Smooth muscle cell of bladder (primary cell): ENCODE measurements around the gene FAM110D. TPM values are rescaled to one million over a fixed set of nuclear protein-coding genes. Genes with fewer than 3 reads are reported as not detected.

Experiments
- total RNA-seq: library from RNA; depleted of rRNA; stranded (reverse); fragments of >200 nt; gene quantifications from 2 replicates; pipeline ENCODE4 v1.2.3, GENCODE V29; 2014

Gene FAM110D
- total RNA-seq, result not detected in 2 replicates

DNA sequence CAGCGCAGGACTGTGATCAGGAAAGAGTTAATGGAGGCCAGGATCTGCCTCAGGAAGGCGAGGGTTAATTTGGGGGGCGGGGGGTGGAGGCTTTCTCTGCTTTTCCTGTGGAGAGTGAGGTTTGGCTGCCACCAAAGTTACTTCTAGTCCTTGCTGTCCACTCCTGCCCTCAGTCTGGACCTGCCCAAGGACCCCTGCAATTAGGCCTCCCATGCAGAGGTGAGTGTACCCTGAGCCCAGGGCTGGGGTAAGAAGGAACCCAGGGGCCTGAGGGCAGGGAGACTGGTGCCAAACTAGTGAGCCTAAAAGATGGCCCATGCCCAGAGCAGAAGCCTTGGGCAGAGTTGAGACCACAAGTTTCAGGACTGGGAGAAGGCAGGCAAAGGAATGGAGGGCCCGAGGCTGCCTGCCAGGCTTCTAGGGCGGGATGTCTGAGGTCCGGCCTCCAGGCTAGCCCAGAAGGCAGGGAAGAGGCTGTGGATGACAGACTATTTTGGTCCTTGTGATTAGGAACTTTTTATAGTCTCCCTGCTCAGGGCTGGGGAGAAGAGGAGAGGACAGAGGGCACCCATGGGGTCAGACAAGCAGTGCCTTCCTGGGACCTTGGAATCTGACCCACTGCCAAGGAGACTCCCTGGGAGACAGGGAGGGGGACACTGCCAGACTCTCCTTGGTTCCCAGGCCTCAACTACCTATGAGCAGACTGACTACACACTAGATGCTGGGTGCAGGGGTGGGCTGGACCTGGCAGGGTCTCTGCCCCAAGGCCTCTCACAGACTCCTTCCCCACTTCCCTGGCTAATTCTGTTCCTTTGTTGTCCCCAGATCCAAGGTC, at the start of gene FAM110D:
FAM110D (plus strand) TSS at position 172 of the 835 bp plus-strand sequence. CDS start 2,213 bp downstream, outside the sequence.

GRCh38 chr1:26111530-26112406, 47.1 kb upstream of the FAM110D start, which contains the start of gene PDIK1L:
Gene PDIK1L, plus strand, starts transcription at chr1:26111824. Its CDS starts 2,485 bp downstream, at chr1:26114309.

DNA sequence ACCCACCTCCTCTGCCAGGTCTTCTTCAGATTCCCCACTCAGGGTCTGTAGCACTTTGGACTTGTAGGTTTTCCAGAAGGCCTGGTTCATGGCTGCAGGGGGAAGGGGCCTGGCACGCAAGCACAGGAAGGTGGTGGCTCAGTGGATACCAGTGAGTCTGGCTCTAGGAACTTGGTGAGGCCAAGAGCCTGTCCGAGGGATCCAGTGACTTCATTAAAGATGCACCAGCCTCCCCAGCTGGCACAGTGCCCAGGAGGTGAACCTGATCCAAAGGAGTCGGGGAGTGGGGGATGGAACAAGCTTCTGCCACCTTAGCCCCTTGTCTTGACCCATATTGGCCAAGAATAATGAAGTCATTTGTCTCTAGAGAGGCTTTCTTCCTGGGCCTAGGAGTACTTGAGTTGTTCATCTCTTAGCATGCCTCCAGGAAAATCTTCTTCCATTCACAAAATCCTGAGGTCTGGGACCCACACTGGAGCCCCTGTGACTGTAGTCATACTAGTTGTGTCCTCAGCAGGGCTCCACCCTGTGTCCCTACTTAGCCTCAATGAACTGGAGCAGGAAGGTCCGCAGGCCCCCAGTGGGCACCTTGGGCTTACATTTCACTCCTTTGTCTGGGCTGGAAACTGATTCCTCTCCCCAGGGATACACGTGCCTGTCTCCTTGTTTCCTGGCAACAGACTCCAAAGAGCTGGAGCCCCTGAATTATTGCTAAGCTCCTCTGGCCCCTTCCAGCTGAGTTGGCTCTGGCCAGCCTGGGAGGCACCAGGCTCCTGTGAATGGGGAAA, 9.7 kb downstream of the FAM110D start, which contains the start of gene C1orf232:
C1orf232 (minus strand) TSS at position 554 of the 788 bp plus-strand sequence; CDS start at position 90, 464 bp downstream.

DNA sequence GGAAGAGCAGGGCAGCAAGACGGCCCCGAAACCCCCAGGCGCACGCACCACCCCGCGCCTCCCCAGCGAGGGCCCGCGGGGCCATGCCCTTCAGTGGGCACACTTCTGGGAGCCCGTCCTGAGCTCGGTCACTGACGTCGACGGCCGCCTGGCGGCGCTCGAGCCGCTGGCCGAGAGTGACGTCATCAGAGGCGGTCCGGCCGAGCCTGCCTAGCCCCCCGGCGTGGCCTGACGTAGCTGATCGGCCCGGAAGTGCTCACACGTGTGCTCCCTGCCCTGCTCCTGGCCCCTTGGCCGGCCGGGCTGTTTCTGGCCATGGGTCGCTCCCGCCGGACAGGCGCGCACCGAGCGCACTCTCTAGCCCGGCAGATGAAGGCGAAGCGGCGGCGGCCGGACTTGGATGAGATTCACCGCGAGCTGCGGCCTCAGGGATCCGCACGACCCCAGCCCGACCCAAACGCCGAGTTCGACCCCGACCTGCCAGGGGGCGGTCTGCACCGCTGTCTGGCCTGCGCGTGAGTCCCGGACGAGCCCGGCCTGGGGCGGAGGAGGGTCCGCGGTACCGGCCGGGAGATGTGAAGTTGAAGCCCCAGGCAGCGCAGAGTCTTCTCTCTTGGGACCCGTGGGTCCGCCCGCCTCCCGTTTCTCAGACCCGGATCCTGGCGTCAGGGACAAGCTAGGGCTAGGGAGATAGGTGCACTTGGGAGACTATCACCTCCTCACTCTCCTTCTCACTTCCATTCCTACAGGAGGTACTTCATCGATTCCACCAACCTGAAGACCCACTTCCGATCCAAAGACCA, 11.0 kb downstream of the FAM110D start, which contains the start of gene ZNF593:
ZNF593 (plus strand) TSS at position 240 of the 803 bp plus-strand sequence; CDS start at position 316, 76 bp downstream.

GRCh38 chr1:26171084-26172072, 12.5 kb downstream of the FAM110D start, which contains the start of gene ZNF593OS:
Gene ZNF593OS, minus strand, starts transcription at chr1:26171832. Its CDS starts 171 bp downstream, at chr1:26171661.

DNA sequence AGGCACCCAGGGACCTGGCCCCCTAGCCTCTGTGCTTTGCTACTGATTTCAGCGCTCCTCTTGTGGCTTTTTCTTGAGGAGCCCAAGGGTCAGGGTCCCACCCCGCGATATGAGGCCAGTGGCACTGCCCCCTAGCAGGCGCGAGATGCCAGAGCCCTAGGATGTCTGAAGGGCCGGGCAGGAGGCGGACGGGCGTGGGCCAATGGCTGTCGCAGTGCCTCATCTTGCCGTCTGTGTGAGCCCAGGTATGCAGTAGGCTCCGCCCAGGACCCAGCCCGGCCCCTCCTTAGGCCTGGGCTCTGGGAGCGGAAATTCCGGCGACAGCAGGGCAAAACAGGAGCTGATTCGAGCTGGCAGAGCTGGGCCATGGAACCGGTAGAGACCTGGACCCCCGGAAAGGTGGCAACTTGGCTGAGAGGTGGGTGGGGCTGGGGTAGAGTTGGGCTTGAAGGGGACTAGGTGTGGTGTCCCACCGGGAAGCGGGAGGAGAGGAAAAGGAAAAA, 18.4 kb downstream of the FAM110D start, which contains the start of gene CNKSR1:
CNKSR1 (plus strand) TSS at position 310 of the 503 bp plus-strand sequence; CDS start at position 367, 57 bp downstream.

GRCh38 chr1:26190373-26190987, 31.6 kb downstream of the FAM110D start, which contains the start of gene CATSPER4:
Gene CATSPER4, plus strand, starts transcription at chr1:26190602. Its CDS starts 26 bp downstream, at chr1:26190628.

Other genes starting within 250 kb of the FAM110D start
- gene PAFAH2, start 161.0 kb upstream of the FAM110D start, total RNA-seq, result 5.5 and 5.8 TPM in 2 replicates
- gene EXTL1, start 137.3 kb upstream of the FAM110D start, total RNA-seq, result 0.09 and 0.14 TPM in 2 replicates
- not detected in 2 replicates for gene SLC30A2, start 113.0 kb upstream of the FAM110D start, total RNA-seq
- 0.74 TPM in 1 of 2 replicates, not detected in the other for gene TRIM63, start 91.4 kb upstream of the FAM110D start, total RNA-seq
- 3.1 and 4.3 TPM in 2 replicates for gene PDIK1L, start 47.3 kb upstream of the FAM110D start, total RNA-seq
- gene C1orf232, start 9.9 kb downstream of the FAM110D start, total RNA-seq, result not detected in 2 replicates
- 27.0 and 32.4 TPM in 2 replicates for gene ZNF593, start 10.8 kb downstream of the FAM110D start, total RNA-seq
- not detected in 2 replicates for gene ZNF593OS, start 12.8 kb downstream of the FAM110D start, total RNA-seq
- gene CNKSR1, start 18.4 kb downstream of the FAM110D start, total RNA-seq, result 0.14 TPM in 1 of 2 replicates, not detected in the other
- not detected in 2 replicates for gene CATSPER4, start 31.5 kb downstream of the FAM110D start, total RNA-seq
- gene CEP85, start 75.1 kb downstream of the FAM110D start, total RNA-seq, result 3.3 and 3.7 TPM in 2 replicates
- gene SH3BGRL3, start 121.0 kb downstream of the FAM110D start, total RNA-seq, result 30.7 and 32.1 TPM in 2 replicates
- gene UBXN11, start 147.6 kb downstream of the FAM110D start, total RNA-seq, result 2.7 and 3.5 TPM in 2 replicates
- not detected in 2 replicates for gene CD52, start 158.9 kb downstream of the FAM110D start, total RNA-seq
- gene CRYBG2, start 195.1 kb downstream of the FAM110D start, total RNA-seq, result under 0.01 TPM in 1 of 2 replicates, not detected in the other
- gene ZNF683, start 213.7 kb downstream of the FAM110D start, total RNA-seq, result not detected in 2 replicates